ENCODE results near the gene SIDT2. TPM values are rescaled to one million over a fixed set of nuclear protein-coding genes. Genes with fewer than 3 reads are reported as not detected.

SIDT2 gene
- polyA plus RNA-seq, 1 experiment = 32.5 TPM

DNA sequence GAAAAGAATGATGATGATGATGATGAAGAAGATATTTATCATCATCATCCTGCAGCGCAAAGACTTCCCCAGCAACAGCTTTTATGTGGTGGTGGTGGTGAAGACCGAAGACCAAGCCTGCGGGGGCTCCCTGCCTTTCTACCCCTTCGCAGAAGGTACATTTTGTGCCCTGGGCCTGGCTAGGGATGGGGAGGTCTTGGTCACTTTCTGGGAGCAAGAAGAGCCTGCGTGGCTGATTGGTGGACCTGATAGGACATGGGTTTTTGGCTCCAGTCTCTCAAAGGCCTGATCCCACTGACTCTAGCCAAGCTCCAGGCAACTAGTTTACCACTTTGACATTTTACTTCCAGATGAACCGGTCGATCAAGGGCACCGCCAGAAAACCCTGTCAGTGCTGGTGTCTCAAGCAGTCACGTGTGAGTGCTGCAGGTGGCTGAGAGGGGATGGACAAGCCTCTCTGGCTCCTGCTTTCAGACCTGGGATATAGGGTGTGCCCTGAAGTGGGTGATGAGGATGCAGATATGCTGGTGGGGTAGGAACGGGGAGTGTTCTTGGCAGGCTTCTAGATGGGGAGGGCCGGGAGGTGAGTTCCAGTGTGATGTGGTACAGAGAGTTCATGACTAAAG lies 5.3 kb downstream of the SIDT2 start:
- no peak overlapping the region for H3K4me3 ChIP-seq (ENCODE audit: low read depth, low read length)
- TF ChIP-seq, protein P1, sequence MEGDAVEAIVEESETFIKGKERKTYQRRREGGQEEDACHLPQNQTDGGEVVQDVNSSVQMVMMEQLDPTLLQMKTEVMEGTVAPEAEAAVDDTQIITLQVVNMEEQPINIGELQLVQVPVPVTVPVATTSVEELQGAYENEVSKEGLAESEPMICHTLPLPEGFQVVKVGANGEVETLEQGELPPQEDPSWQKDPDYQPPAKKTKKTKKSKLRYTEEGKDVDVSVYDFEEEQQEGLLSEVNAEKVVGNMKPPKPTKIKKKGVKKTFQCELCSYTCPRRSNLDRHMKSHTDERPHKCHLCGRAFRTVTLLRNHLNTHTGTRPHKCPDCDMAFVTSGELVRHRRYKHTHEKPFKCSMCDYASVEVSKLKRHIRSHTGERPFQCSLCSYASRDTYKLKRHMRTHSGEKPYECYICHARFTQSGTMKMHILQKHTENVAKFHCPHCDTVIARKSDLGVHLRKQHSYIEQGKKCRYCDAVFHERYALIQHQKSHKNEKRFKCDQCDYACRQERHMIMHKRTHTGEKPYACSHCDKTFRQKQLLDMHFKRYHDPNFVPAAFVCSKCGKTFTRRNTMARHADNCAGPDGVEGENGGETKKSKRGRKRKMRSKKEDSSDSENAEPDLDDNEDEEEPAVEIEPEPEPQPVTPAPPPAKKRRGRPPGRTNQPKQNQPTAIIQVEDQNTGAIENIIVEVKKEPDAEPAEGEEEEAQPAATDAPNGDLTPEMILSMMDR (IDR thresholded peaks at IDR 0.05; ENCODE audit: low read depth, low read length) = no peak
- H3K27me3 ChIP-seq (ENCODE audit: control insufficient read depth, insufficient read depth, low read length) = no peaks in the 10 kb centered on the region
- ChIA-PET POLR2A (interaction anchor here (0.7 kb wide), 1 partner anchor 11 kb away, joined by 3 read pairs; no protein-coding TSS in a partner anchor), CTCF (interaction anchor here (0.8 kb wide), 1 partner anchor 43 kb away, joined by 3 read pairs; no protein-coding TSS in a partner anchor)
- no peaks in the 10 kb centered on the region; the same call in 1 of the 2 replicates for H3K9me3 ChIP-seq (ENCODE audit: control insufficient read depth, insufficient read depth, low read length)
- no peak for DNase-seq (ENCODE audit: low read depth, low spot score)
- H3K27ac ChIP-seq (ENCODE audit: low read depth, low read length) = no peak overlapping the region

DNA sequence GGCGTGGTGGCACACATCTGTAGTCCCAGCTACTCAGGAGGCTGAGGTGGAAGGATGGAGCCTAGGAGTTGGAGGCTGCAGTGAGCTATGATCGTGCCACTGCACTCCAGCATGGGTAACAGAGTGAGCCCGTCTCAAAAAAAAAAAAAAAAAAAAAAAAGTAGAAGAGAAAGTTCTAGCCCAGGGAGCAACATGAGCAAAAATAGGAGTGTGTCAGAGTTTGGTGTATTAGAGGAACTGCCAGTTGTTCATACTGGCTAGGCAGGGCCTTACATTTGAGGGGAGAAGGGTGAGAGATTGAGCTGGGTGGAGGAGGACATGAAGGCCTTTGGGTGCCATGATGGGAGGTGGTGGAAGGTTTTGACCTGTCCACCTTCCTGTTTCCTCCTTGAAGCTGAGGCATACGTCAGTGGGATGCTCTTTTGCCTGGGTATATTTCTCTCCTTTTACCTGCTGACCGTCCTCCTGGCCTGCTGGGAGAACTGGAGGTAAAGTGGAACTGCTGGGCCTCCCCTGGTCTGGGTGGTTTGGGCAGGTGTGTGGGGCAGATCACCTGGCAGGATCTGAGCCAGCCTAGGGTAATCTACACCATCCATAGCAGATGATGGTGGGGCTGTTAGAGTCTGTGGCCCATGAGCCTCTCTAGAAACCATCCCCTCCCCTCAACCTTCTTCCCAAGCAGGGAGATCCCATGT lies 7.3 kb downstream of the SIDT2 start:
- CTCF ChIA-PET = no interaction called here
- Histone ChIP-seq H3K4me3 (ENCODE audit: low read depth, low read length) (no peak overlapping the region), H3K9me3 (ENCODE audit: control insufficient read depth, insufficient read depth, low read length) (no peaks in the 10 kb centered on the region), H3K27me3 (ENCODE audit: control insufficient read depth, insufficient read depth, low read length) (no peaks in the 10 kb centered on the region), H3K27ac (ENCODE audit: low read depth, low read length) (no peak overlapping the region)
- DNase-seq (ENCODE audit: low read depth, low spot score) = no peak
- POLR2A ChIA-PET = interaction anchor here (0.7 kb wide), 1 partner anchor 127 kb away, joined by 6 read pairs; no protein-coding TSS in a partner anchor
- TF ChIP-seq, protein P1 (IDR thresholded peaks at IDR 0.05; ENCODE audit: low read depth, low read length) = no peak

DNA sequence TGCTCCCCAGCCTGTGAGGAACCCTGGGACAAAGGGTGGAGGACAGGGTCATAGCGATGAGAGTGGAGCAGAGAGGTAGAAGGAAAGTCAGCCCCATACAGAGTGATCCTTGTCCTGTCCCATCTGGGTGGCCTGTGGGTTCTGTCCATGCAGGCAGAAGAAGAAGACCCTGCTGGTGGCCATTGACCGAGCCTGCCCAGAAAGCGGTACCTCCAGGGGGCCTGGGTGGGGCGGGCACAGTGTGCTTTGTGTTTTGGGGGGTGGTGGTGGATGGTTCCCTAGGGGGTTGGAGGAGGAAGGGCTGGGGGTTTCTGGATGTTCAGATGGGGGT lies 7.9 kb downstream of the SIDT2 start:
- POLR2A ChIA-PET = no interaction called here
- Histone ChIP-seq H3K9me3 (ENCODE audit: control insufficient read depth, insufficient read depth, low read length) (no peaks in the 10 kb centered on the region), H3K4me3 (ENCODE audit: low read depth, low read length) (no peak overlapping the region), H3K27me3 (ENCODE audit: control insufficient read depth, insufficient read depth, low read length) (no peaks in the 10 kb centered on the region), H3K27ac (ENCODE audit: low read depth, low read length) (no peak overlapping the region)
- no peak for DNase-seq (ENCODE audit: low read depth, low spot score)
- TF ChIP-seq, protein P1 (IDR thresholded peaks at IDR 0.05; ENCODE audit: low read depth, low read length) = no peak
- CTCF ChIA-PET = no interaction called here

DNA sequence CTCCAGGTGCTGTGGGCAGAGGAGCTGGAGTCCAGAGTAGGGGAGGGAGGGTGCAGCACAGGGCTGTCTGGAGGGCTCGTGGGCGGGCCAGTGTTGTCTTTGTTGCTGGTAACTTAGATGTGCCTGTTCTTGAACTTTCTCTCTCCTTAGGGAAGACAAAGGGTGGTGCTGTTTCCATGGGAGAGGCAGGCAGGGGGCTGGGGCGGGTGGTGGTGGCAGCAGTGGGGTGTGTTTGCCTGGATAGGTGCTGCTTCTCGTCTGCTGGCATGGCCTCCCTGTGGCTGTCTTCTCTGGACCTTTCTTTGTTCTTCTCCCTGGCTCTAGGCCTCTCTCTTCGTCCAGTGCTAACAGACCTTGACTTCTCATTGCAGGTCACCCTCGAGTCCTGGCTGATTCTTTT lies 8.5 kb downstream of the SIDT2 start:
- Histone ChIP-seq H3K9me3 (ENCODE audit: control insufficient read depth, insufficient read depth, low read length) (no peaks in the 10 kb centered on the region), H3K27me3 (ENCODE audit: control insufficient read depth, insufficient read depth, low read length) (no peaks in the 10 kb centered on the region), H3K4me3 (ENCODE audit: low read depth, low read length) (no peak overlapping the region), H3K27ac (ENCODE audit: low read depth, low read length) (no peak overlapping the region)
- POLR2A ChIA-PET = no interaction called here
- TF ChIP-seq, protein P1 (IDR thresholded peaks at IDR 0.05; ENCODE audit: low read depth, low read length) = no peak
- DNase-seq (ENCODE audit: low read depth, low spot score) = no peak
- CTCF ChIA-PET = no interaction called here

DNA sequence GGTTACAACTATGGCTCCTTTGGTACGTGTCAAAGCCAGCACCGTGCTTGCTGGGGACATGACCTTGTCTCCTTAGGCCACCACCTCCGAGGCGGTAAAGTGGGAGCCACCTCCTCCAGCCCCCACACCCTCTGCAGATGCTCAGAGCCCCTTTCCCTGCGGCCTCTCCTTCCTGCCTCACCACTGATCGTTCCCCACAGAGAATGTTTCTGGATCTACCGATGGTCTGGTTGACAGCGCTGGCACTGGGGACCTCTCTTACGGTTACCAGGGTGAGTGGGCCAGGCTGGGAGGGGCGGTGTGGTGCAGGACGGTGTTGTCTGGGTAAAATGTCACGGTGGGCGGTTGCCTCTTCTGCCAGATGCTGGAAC lies 8.9 kb downstream of the SIDT2 start:
- ChIA-PET POLR2A (no interaction called here), CTCF (no interaction called here)
- DNase-seq (ENCODE audit: low read depth, low spot score) = no peak
- Histone ChIP-seq H3K9me3 (ENCODE audit: control insufficient read depth, insufficient read depth, low read length) (no peaks in the 10 kb centered on the region), H3K27me3 (ENCODE audit: control insufficient read depth, insufficient read depth, low read length) (no peaks in the 10 kb centered on the region), H3K27ac (ENCODE audit: low read depth, low read length) (no peak overlapping the region), H3K4me3 (ENCODE audit: low read depth, low read length) (no peak overlapping the region)
- TF ChIP-seq, protein P1 (IDR thresholded peaks at IDR 0.05; ENCODE audit: low read depth, low read length) = no peak

Measured in AG04450 (cell line).